ENCODE data around the gene DENND5A. TPM values are rescaled to one million over a fixed set of nuclear protein-coding genes. Genes with fewer than 3 reads are reported as not detected.

The DENND5A gene
- total and polyA plus RNA-seq, 4 donors, result 7.9 to 45.8 (median 18.2) TPM

DNA sequence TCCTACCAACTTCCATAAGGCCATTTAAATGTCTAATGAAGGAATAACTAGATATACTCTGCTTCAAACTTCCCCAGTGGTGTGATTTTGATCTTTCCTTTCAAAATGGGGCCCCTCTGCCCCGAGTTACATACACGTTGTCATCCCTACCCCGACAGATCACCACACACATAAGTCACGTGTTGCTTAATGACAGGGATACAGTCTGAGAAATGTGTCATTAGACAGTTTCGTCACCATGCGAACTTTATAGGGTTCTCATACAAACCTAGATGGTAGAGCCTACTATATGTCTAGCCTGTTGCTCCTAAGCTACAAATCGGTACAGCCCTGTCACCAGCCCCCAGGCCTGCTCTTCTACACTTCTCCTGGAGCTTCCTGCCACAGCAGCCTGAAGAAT is 124.0 kb downstream of the DENND5A start:
- Histone ChIP-seq H3K4me3 (ENCODE audit: low read depth in 1 of 3, low read length in 3 of 3) (no peak overlapping the region), H3K36me3 (ENCODE audit: control insufficient read depth in 4 of 4, insufficient read depth in 3 of 4, low read depth in 1 of 4, low read length in 3 of 4) (peaks cover 6 to 50% (median 30%) of the 10 kb centered on the region in 4 donors), H3K4me1 (ENCODE audit: control insufficient read depth in 4 of 4, insufficient read depth in 4 of 4, low read length in 3 of 4) (peaks cover 0 to 23% (median 13%) of the 10 kb centered on the region in 4 donors), H3K27me3 (ENCODE audit: control insufficient read depth in 4 of 4, insufficient read depth in 4 of 4, low read length in 3 of 4) (no peaks in the 10 kb centered on the region), H3K27ac (ENCODE audit: low read depth in 1 of 2, low read length in 2 of 2) (no peak overlapping the region), H3K9me3 (ENCODE audit: control insufficient read depth in 4 of 4, low read length in 3 of 4) (no peaks in the 10 kb centered on the region), H3K9ac (ENCODE audit: low read depth in 1 of 2, low read length in 2 of 2) (no peak overlapping the region)
- TF ChIP-seq FOXA1 (IDR thresholded peaks at IDR 0.05) (no peak), HNF4A (conservative IDR thresholded peaks at IDR 0.05) (no peak), NR2F2 (IDR thresholded peaks at IDR 0.05) (no peak), RXRA (IDR thresholded peaks at IDR 0.05) (no peak), JUND (IDR thresholded peaks at IDR 0.05) (no peak), FOXA2 (IDR thresholded peaks at IDR 0.05) (no peak), EGR1 (IDR thresholded peaks at IDR 0.05; ENCODE audit: low read depth in 2 of 2) (no peak)
- TF ChIP-seq, protein P1, sequence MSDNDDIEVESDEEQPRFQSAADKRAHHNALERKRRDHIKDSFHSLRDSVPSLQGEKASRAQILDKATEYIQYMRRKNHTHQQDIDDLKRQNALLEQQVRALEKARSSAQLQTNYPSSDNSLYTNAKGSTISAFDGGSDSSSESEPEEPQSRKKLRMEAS (IDR thresholded peaks at IDR 0.05), result no peak
- TF ChIP-seq, protein P2, sequence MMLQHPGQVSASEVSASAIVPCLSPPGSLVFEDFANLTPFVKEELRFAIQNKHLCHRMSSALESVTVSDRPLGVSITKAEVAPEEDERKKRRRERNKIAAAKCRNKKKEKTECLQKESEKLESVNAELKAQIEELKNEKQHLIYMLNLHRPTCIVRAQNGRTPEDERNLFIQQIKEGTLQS (IDR thresholded peaks at IDR 0.05), result no peak
- TF ChIP-seq, protein P3, sequence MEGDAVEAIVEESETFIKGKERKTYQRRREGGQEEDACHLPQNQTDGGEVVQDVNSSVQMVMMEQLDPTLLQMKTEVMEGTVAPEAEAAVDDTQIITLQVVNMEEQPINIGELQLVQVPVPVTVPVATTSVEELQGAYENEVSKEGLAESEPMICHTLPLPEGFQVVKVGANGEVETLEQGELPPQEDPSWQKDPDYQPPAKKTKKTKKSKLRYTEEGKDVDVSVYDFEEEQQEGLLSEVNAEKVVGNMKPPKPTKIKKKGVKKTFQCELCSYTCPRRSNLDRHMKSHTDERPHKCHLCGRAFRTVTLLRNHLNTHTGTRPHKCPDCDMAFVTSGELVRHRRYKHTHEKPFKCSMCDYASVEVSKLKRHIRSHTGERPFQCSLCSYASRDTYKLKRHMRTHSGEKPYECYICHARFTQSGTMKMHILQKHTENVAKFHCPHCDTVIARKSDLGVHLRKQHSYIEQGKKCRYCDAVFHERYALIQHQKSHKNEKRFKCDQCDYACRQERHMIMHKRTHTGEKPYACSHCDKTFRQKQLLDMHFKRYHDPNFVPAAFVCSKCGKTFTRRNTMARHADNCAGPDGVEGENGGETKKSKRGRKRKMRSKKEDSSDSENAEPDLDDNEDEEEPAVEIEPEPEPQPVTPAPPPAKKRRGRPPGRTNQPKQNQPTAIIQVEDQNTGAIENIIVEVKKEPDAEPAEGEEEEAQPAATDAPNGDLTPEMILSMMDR (IDR thresholded peaks at IDR 0.05; ENCODE audit: low read depth, low read length, missing input control), result no peak
- TF ChIP-seq, protein P4, sequence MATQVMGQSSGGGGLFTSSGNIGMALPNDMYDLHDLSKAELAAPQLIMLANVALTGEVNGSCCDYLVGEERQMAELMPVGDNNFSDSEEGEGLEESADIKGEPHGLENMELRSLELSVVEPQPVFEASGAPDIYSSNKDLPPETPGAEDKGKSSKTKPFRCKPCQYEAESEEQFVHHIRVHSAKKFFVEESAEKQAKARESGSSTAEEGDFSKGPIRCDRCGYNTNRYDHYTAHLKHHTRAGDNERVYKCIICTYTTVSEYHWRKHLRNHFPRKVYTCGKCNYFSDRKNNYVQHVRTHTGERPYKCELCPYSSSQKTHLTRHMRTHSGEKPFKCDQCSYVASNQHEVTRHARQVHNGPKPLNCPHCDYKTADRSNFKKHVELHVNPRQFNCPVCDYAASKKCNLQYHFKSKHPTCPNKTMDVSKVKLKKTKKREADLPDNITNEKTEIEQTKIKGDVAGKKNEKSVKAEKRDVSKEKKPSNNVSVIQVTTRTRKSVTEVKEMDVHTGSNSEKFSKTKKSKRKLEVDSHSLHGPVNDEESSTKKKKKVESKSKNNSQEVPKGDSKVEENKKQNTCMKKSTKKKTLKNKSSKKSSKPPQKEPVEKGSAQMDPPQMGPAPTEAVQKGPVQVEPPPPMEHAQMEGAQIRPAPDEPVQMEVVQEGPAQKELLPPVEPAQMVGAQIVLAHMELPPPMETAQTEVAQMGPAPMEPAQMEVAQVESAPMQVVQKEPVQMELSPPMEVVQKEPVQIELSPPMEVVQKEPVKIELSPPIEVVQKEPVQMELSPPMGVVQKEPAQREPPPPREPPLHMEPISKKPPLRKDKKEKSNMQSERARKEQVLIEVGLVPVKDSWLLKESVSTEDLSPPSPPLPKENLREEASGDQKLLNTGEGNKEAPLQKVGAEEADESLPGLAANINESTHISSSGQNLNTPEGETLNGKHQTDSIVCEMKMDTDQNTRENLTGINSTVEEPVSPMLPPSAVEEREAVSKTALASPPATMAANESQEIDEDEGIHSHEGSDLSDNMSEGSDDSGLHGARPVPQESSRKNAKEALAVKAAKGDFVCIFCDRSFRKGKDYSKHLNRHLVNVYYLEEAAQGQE (IDR thresholded peaks at IDR 0.05), result no peak
- 98% methylated on average over 7 of the region's 7 CpGs for WGBS
- no peak for DNase-seq (ENCODE audit: low spot score)

DNA sequence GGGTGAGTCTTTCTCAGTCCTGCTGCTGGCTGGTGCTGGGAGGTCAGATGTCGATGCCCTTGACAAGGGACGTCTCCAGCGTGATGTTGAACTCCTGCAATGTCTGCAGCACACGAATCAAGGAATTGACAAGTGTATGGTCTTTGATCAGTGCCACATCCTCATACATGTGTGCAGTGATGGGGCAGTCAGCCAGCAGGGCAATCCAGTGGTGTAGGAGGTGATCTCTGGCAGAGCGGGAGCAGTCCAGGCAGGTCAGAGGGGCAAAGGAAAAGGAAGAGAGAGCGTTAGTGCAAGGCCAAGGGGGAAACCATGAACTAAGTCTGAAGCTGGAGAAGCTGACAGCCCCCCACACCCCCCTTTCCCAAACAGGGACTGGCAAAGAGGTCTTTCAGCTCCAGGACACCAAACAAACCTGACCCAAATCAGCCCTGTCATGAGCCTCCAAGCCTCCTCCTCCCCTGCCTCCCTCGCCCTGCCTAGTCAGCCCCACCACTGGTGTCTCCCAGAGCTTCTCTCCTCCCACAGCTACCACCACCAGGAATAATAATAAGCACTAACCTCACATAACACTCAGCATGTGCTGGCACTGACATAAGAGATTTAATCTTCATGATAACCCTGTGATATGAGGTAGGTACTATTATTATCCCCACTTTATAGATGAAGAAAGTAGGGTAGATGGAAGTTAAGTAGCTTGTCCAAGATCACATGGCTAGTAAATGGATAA is 125.4 kb downstream of the DENND5A start:
- WGBS, result 50% methylated on average over 7 of the region's 7 CpGs

More for the DNA sequence above, 125.4 kb downstream of the DENND5A start:
- TF ChIP-seq, protein P2 (IDR thresholded peaks at IDR 0.05), result no peak
- no peak for TF ChIP-seq RAD21 (IDR thresholded peaks at IDR 0.05)
- TF ChIP-seq TAF1 (conservative IDR thresholded peaks at IDR 0.05), result no peak
- TF ChIP-seq HNF4A (conservative IDR thresholded peaks at IDR 0.05), result peak; percentile 22 to 25
- no peak overlapping the region for H3K4me3 ChIP-seq (ENCODE audit: low read depth in 1 of 3, low read length in 3 of 3)
- DNase-seq (ENCODE audit: low spot score), result no peak
- H3K27ac ChIP-seq (ENCODE audit: low read depth in 1 of 2, low read length in 2 of 2), result peak overlapping the region; percentile 70 to 78
- H3K27me3 ChIP-seq (ENCODE audit: control insufficient read depth in 4 of 4, insufficient read depth in 4 of 4, low read length in 3 of 4), result no peaks in the 10 kb centered on the region
- H3K9me3 ChIP-seq (ENCODE audit: control insufficient read depth in 4 of 4, low read length in 3 of 4), result no peaks in the 10 kb centered on the region
- peaks cover 2 to 40% (median 25%) of the 10 kb centered on the region in 4 donors for H3K36me3 ChIP-seq (ENCODE audit: control insufficient read depth in 4 of 4, insufficient read depth in 3 of 4, low read depth in 1 of 4, low read length in 3 of 4)
- peaks cover 0 to 23% (median 13%) of the 10 kb centered on the region in 4 donors for H3K4me1 ChIP-seq (ENCODE audit: control insufficient read depth in 4 of 4, insufficient read depth in 4 of 4, low read length in 3 of 4)
- no peak overlapping the region for H3K9ac ChIP-seq (ENCODE audit: low read depth in 1 of 2, low read length in 2 of 2)

Measured in liver (tissue), 9 donors.